Spleen (tissue), 11 donors: ENCODE data around the gene SNRNP25. TPM values are rescaled to one million over a fixed set of nuclear protein-coding genes. Genes with fewer than 3 reads are reported as not detected.
A peak's percentile ranks its signal among the peaks of the same experiment; 100 is the strongest.

Source experiments
- DNase-seq: peaks from one replicate; pipeline ENCODE4 v3.0.0-alpha.2; 2020
- H3K27ac ChIP-seq, 8 donors: fragments of 200-600 bp; sonication (generic) in 7 of 8; 1 replicate in 4 of 8; 2 replicates in 4 of 8; pipeline versions ENCODE4 v1.5.0 to v1.8.0; 2016 to 2021; ENCODE audit warnings: inconsistent platforms in 4 of 8, mild to moderate bottlenecking in 4 of 8, moderate library complexity in 1 of 8
- H3K27me3 ChIP-seq, 7 donors: fragments of 200-600 bp; sonication (generic) in 6 of 7; replicated peaks in 1 of 7; 1 replicate in 4 of 7; 2 replicates in 3 of 7; pipeline versions ENCODE4 v1.5.0 to v1.8.0; 2016 to 2021; ENCODE audit warnings: inconsistent platforms in 3 of 7, mild to moderate bottlenecking in 1 of 7
- H3K36me3 ChIP-seq, 6 donors: fragments of 200-600 bp; sonication (generic) in 5 of 6; 1 replicate in 4 of 6; 2 replicates in 2 of 6; pipeline versions ENCODE4 v1.5.0 to v1.8.0; 2016 to 2021; ENCODE audit warnings: inconsistent platforms in 2 of 6
- H3K4me1 ChIP-seq, 6 donors: fragments of 200-600 bp; sonication (generic) in 5 of 6; 1 replicate in 3 of 6; 2 replicates in 3 of 6; pipeline versions ENCODE4 v1.5.0 to v1.8.0; 2016 to 2021; ENCODE audit warnings: inconsistent platforms in 3 of 6
- H3K4me3 ChIP-seq, 8 donors: fragments of 200-600 bp; sonication (generic) in 7 of 8; 1 replicate in 4 of 8; 2 replicates in 4 of 8; pipeline versions ENCODE4 v1.5.0 to v1.8.0; 2016 to 2021; ENCODE audit warnings: inconsistent platforms in 4 of 8, mild to moderate bottlenecking in 4 of 8, moderate library complexity in 2 of 8
- H3K9me3 ChIP-seq, 8 donors: fragments of 200-600 bp; sonication (generic) in 7 of 8; 1 replicate in 4 of 8; 2 replicates in 4 of 8; pipeline versions ENCODE4 v1.5.0 to v1.8.0; 2016 to 2021; ENCODE audit warnings: inconsistent platforms in 4 of 8
- POLR2A ChIP-seq, 3 donors: fragments of 450-650 bp; IDR thresholded peaks; one replicate each; pipeline ENCODE4 v1.5.1; 2017; ENCODE audit warnings: antibody characterized with exemption in 3 of 3, mild to moderate bottlenecking in 1 of 3
- POLR2AphosphoS5 ChIP-seq, 3 donors: sonication (generic); formaldehyde crosslinking; IDR thresholded peaks; one replicate each; pipeline ENCODE4 v1.5.1; 2017; ENCODE audit warnings: antibody characterized with exemption in 3 of 3
- WGBS, 5 donors: extraction: QIAGEN DNeasy Blood & Tissue Kit in 3 of 5; methylation state at CpG; one replicate each; pipeline versions ENCODE4 v1.1.5 to v1.1.7; 2013 to 2018; 5-methylcytosine and 5-hydroxymethylcytosine counted together
- intact Hi-C: fragments of 100-400 bp; cut with DNase I; formaldehyde crosslinking; loops from one replicate; pipeline ENCODE4 v1.15.0; 2023; ENCODE audit warnings: low total_unique reads
- polyA plus RNA-seq, 3 donors: library from polyadenylated mRNA; stranded (reverse); fragments of 200-250 nt; gene quantifications; one replicate each; pipeline ENCODE4 v1.2.1, GENCODE V29; 2013
- total RNA-seq, 7 donors: library from RNA; depleted of rRNA in 3 of 7; stranded (reverse); fragments of >200 nt in 3 of 7; fragmentation: NEBNext Ultra II Directional in 4 of 7; extraction: Animal tissue kit (Norgen Biotek cat#: 25700) in 4 of 7; gene quantifications; one replicate each; pipeline versions ENCODE4 v1.1.0 to v1.2.1, GENCODE V29; 2016 to 2021
- TF ChIP-seq, protein P1 (sequence below), 11 experiments: fragments of 200-600 bp in 7 of 11; fragments of 450-650 bp in 4 of 11; sonication (generic) in 4 of 11; IDR thresholded peaks in 8 of 11; conservative IDR thresholded peaks in 3 of 11; 1 replicate in 7 of 11; 2 replicates in 4 of 11; pipeline versions ENCODE4 v1.4.0 to v1.8.0; 2016 to 2021; ENCODE audit warnings: antibody characterized with exemption in 11 of 11, inconsistent platforms in 4 of 11, mild to moderate bottlenecking in 1 of 11
- donor health status: healthy with polysubstance abuse.
- donor health status: DM: no; HTN: no; CAD: no; lungs with moderate emphysema.
- donor health status: DM: no; HTN: no; CAD: no.
- donor health status: Bipolar disorder and iron deficiency.
- donor health status: healthy.
- donor health status: DM: no; HTN: no; CAD: no.
- donor health status: DM: yes; HTN: yes; CAD: no.

Gene SNRNP25
- total and polyA plus RNA-seq, 10 donors, result 13.6 to 48.1 (median 21.3) TPM

DNA sequence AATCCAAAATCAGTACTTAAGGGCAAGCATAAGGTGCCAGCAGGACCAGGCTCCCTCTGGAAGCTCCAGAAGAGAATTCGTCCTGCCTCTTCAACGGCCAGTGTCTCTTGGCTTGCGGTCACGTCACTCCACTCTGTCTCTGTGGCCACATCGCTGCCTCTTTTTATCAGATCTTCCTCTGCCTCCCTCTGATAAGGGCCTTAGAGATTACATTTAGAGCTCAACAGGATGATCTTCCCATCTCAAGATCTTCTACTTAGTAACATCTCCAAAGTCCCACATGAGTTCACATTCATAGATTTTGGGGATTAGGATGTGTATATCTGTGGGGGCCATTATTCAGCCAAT, 41.3 kb downstream of the SNRNP25 start:
- TF ChIP-seq, protein P1, sequence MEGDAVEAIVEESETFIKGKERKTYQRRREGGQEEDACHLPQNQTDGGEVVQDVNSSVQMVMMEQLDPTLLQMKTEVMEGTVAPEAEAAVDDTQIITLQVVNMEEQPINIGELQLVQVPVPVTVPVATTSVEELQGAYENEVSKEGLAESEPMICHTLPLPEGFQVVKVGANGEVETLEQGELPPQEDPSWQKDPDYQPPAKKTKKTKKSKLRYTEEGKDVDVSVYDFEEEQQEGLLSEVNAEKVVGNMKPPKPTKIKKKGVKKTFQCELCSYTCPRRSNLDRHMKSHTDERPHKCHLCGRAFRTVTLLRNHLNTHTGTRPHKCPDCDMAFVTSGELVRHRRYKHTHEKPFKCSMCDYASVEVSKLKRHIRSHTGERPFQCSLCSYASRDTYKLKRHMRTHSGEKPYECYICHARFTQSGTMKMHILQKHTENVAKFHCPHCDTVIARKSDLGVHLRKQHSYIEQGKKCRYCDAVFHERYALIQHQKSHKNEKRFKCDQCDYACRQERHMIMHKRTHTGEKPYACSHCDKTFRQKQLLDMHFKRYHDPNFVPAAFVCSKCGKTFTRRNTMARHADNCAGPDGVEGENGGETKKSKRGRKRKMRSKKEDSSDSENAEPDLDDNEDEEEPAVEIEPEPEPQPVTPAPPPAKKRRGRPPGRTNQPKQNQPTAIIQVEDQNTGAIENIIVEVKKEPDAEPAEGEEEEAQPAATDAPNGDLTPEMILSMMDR (IDR thresholded peaks at IDR 0.05 in 8 of 11, conservative IDR thresholded peaks at IDR 0.05 in 3 of 11), result no peak
- TF ChIP-seq POLR2AphosphoS5 (IDR thresholded peaks at IDR 0.05) (no peak), POLR2A (IDR thresholded peaks at IDR 0.05) (no peak)

DNA sequence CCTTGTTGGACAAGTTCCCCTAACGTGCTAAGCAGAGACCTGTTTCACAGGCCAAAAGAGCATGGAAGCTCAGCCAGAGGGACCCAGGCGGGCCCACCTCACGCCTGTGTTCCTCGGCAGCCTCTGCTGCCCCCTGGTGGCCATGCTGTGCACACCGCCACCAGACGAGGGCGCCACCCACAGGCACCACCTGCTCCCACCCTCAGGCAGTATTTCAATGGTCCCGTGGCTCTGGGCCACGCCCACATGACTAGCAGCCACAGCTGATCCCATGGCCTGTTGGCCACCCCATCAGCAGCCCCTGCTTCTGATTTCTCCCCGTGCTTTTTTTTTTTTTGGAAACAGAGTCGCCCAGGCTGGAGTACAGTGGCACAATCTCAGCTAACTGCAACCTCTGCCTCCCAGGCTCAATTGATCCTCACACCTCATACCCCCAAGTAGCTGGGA, 43.3 kb downstream of the SNRNP25 start:
- 6 to 14% (median 10%) methylated on average over 5 to 11 of the region's 11 CpGs for WGBS, 5 donors
- peak; percentile 81 to 91 (median 82) for TF ChIP-seq POLR2AphosphoS5 (IDR thresholded peaks at IDR 0.05)
- no peak for TF ChIP-seq POLR2A (IDR thresholded peaks at IDR 0.05)
- TF ChIP-seq, protein P1 (IDR thresholded peaks at IDR 0.05 in 8 of 11, conservative IDR thresholded peaks at IDR 0.05 in 3 of 11), result peak; percentile 96 to 100 (median 99)
- intact Hi-C loops, result loop anchor here (2.0 kb wide), 1 partner anchor 32 kb away; no protein-coding TSS in a partner anchor
- Histone ChIP-seq H3K27me3 (no peaks in the 10 kb centered on the region), H3K9me3 (no peaks in the 10 kb centered on the region), H3K36me3 (peaks cover 0 to 65% (median 15%) of the 10 kb centered on the region in 6 donors), H3K4me1 (peaks cover 3 to 28% (median 18%) of the 10 kb centered on the region in 6 donors), H3K27ac (no peak overlapping the region), H3K4me3 (no peak overlapping the region)
- DNase-seq, result peak; percentile 97

More for the DNA sequence above, 41.3 kb downstream of the SNRNP25 start:
- no peaks in the 10 kb centered on the region for H3K27me3 ChIP-seq
- WGBS, 5 donors, result 91 to 98% (median 94%) methylated on average over 5 of the region's 5 CpGs
- H3K27ac ChIP-seq, result no peak overlapping the region
- intact Hi-C loops, result no loop called here
- no peak for DNase-seq
- H3K36me3 ChIP-seq, result peaks cover 0 to 79% (median 21%) of the 10 kb centered on the region in 6 donors
- H3K9me3 ChIP-seq, result no peaks in the 10 kb centered on the region
- peaks cover 3 to 20% (median 13%) of the 10 kb centered on the region in 6 donors for H3K4me1 ChIP-seq
- no peak overlapping the region for H3K4me3 ChIP-seq

DNA sequence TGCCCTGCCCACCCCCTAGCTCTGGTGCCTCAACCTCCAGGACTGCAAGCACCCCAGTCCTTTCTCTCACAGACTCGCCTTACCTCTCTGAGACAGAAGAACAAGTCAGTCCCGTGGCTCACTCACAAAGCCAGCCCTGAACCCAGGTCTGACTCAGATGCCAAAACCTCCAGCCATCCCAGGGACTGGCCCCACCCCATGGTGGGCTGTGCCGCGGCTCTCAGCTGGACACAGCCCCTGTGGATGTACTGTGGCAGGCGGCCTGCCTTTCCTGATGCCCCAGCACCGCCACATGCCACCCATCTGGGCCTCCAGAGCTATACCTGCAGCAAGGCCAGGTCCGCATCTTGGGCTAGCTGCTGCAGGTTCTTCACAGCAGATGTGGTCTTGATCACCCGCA, 44.2 kb downstream of the SNRNP25 start:
- no peak overlapping the region for H3K27ac ChIP-seq
- no peaks in the 10 kb centered on the region for H3K9me3 ChIP-seq
- TF ChIP-seq, protein P1 (IDR thresholded peaks at IDR 0.05 in 8 of 11, conservative IDR thresholded peaks at IDR 0.05 in 3 of 11), result no peak
- TF ChIP-seq POLR2AphosphoS5 (IDR thresholded peaks at IDR 0.05), result peak in 1 of 3 donors; percentile 26
- DNase-seq, result peak; percentile 61
- H3K27me3 ChIP-seq, result no peaks in the 10 kb centered on the region
- H3K4me1 ChIP-seq, result peaks cover 3 to 35% (median 18%) of the 10 kb centered on the region in 6 donors
- 91 to 97% (median 93%) methylated on average over 8 of the region's 8 CpGs for WGBS, 5 donors
- no peak overlapping the region for H3K4me3 ChIP-seq
- peaks cover 0 to 65% (median 16%) of the 10 kb centered on the region in 6 donors for H3K36me3 ChIP-seq
- intact Hi-C loops, result loop anchor here (2.0 kb wide), 1 partner anchor 33 kb away; no protein-coding TSS in a partner anchor

DNA sequence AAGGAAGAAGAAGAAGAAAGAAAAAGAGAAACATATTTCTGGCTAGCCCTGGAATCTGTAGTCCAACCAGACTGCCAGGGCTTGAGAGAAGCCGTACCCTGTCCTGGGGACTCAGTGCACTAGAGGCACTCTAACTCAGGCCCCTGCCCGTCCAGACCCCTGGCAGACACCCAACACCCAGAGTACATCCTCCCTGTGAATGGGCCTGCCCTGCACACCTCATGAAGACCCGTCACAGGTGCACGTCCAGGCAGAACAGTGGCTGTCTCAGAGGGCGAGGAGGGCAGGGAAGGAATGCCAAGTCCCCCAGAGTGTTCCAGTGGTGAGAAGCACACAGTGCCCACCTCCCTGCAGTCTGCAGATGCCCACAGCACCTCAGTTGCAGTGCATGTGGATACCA, 47.4 kb downstream of the SNRNP25 start:
- peaks cover 0 to 70% (median 27%) of the 10 kb centered on the region in 6 donors for H3K36me3 ChIP-seq
- 79 to 90% (median 89%) methylated on average over 5 of the region's 5 CpGs for WGBS, 5 donors
- peak overlapping the region in 5 of 8 donors; percentile 54 to 75 (median 67) for H3K27ac ChIP-seq
- H3K4me3 ChIP-seq, result no peak overlapping the region
- no peaks in the 10 kb centered on the region for H3K27me3 ChIP-seq
- H3K9me3 ChIP-seq, result no peaks in the 10 kb centered on the region
- peaks cover 3 to 37% (median 18%) of the 10 kb centered on the region in 6 donors for H3K4me1 ChIP-seq
- peak; percentile 62 for DNase-seq
- intact Hi-C loops, result no loop called here
- no peak for TF ChIP-seq POLR2AphosphoS5 (IDR thresholded peaks at IDR 0.05)
